CD4-positive, alpha-beta T cell treated with Interleukin-10 for 1 hour (primary cell): ENCODE data around the gene PTPRR.

ENCODE experiments used
- DNase-seq: peaks from one replicate; pipeline ENCODE4 v3.0.0-alpha.2; 2020

Gene PTPRR

GRCh38 chr12:70787612-70788011, 132.9 kb downstream of the PTPRR start:
- no peak for DNase-seq

- DNase-seq: no peak
Measured at GRCh38 chr12:70785896-70786295, 134.6 kb downstream of the PTPRR start.

DNA sequence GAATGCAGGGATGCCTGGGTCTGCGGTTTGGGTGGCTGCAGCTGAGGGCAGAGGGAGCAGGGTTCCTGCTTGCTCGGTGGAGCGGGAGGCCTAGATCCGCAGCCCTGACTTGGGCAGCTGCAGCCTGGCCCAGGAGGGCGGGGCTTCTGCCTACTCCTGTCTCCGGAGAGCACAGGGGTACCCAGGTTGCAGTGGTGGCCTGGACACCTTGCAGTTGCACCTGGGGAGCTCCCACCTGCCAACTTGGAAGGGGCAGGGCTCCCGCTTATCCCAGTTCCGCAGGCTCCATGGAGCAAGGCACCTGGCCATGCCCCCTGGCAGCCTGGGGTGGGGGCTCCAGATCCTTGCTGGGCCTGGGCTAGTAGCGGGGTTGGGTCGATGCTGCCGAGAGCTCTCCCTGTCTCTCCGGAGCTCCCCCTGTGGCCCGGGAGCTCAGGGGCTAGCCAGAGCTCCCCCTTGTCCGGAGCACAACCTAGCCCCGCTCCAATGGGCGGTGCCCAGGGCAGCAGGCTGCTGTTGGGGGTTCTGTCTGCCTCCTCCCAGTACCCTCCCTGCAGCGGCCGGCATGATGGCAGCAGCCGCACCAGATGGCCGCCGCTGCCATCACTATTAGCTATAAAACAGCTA, 136.4 kb downstream of the PTPRR start:
- no peak for DNase-seq

GRCh38 chr12:70783455-70783854, 137.1 kb downstream of the PTPRR start:
- DNase-seq: no peak

GRCh38 chr12:70779250-70779649, 141.3 kb downstream of the PTPRR start:
- no peak for DNase-seq

- DNase-seq: no peak
Measured at GRCh38 chr12:70774055-70774454, 146.5 kb downstream of the PTPRR start.

DNA sequence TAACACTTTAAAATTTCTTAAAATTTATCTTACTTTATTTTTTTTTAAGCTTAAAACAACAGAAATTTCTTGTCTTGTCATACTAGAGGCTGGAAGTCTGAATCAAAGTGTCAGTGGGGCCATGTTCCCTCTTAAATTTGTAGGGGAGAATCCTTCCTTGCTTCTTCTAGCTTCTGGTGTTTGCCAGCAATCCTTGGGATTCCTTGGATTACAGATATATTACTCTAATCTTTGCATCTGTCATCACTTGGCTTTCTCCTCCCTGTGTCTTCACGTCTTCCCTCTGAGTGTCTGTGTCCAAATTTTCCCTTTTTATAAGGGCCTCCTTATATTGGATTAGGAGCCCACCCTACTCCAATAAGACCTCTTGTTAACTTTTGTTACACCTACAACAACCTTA, 147.7 kb downstream of the PTPRR start:
- no peak for DNase-seq

- no peak for DNase-seq
Measured at GRCh38 chr12:70771581-70771980, 149.0 kb downstream of the PTPRR start.

DNA sequence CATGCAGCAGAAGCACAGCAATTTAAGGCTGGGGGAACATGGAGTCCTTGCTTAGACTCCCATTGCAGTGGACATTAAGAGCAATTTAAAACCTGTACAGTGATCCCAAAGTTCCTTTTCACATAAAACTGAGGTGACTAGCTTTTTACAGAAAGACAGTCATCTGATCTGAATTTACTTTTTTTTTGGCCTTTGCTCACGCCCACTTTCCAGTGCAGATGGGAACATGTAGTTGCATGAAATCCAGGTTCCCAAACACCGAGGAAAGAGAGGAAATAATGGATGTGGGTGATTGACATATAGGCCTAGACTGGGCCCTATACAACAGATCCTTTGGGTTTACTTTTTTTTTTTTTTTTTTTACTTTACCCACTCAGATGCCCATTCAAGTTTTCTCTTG, 156.9 kb downstream of the PTPRR start:
- no peak for DNase-seq

DNA sequence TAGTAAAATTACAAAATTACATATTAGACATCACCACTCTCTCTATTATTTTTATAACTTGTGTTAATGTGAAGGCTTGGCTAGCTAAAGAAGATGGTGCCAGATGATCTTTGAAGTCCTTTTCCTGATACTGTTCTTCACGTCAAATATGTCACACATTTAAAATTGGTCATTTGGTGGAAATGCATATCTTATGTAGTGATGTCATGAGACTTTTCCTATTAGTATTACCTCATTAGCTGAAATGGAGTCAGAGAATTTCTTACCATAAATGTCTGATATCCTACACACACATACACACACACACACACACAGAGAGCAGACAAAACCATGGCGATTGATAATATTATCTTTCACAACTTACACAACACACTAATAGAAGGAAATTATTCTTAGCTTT, 158.5 kb downstream of the PTPRR start:
- no peak for DNase-seq

- DNase-seq: no peak
Measured at GRCh38 chr12:70759161-70759918, 161.2 kb downstream of the PTPRR start.

- DNase-seq: no peak
Measured at GRCh38 chr12:70758494-70758845, 162.1 kb downstream of the PTPRR start.

DNA sequence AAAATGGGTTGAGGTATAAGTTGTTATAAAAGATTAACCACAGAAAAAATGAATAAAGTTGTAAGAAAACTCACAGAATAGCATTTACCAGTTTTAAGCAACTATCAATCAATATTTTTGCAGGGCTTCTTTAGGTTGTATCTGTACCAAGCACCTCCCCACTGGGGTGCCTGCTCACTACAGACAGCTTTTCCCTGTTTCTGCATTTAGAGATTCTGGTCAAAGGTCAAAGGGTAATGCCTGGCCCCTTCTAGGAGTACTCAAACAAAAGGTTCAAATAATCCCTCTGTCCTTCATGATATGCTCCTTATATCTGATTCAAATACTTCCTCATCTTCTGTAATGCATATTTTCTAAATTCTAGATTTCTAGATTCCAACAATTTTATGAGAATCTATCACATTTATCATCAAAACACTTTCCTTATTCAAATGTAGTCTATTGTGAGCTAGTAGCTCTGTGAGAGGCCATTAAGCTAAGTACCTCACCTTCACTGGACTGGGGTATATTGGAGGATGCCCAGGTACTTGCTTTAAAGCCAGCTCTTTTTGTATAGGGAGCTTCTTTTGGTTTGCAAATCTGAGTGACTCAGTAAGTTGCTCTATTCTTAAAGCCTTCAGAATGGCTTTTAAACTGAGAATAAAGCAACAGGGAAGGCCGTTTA, 162.6 kb downstream of the PTPRR start:
- DNase-seq: no peak

- DNase-seq: no peak
Measured at GRCh38 chr12:70756791-70757190, 163.7 kb downstream of the PTPRR start.

- DNase-seq: no peak
Measured at GRCh38 chr12:70756118-70756517, 164.4 kb downstream of the PTPRR start.

- no peak for DNase-seq
Measured at GRCh38 chr12:70754330-70754741, 166.2 kb downstream of the PTPRR start.

- no peak for DNase-seq
Measured at GRCh38 chr12:70752327-70752726, 168.2 kb downstream of the PTPRR start.

GRCh38 chr12:70749931-70750330, 170.6 kb downstream of the PTPRR start:
- DNase-seq: no peak

- DNase-seq: no peak
Measured at GRCh38 chr12:70748809-70749208, 171.7 kb downstream of the PTPRR start.

GRCh38 chr12:70747445-70748260, 172.9 kb downstream of the PTPRR start:
- no peak for DNase-seq

GRCh38 chr12:70745048-70745447, 175.5 kb downstream of the PTPRR start:
- no peak for DNase-seq

- no peak for DNase-seq
Measured at GRCh38 chr12:70744178-70744577, 176.4 kb downstream of the PTPRR start.

GRCh38 chr12:70741256-70741655, 179.3 kb downstream of the PTPRR start:
- no peak for DNase-seq
